Measurements from ENCODE around the gene ADGRF3. TPM values are rescaled to one million over a fixed set of nuclear protein-coding genes. Genes with fewer than 3 reads are reported as not detected.

The ADGRF3 gene
- total RNA-seq (2022; extraction: Qiagen RNA extraction): 0.06 to 0.29 TPM (median 0.15 TPM) in 5 replicates

GRCh38 chr2:26346454-26347053 lies at the start of gene ADGRF3:
Gene ADGRF3 (minus strand): TSS chr2:26346789. CDS start chr2:26346234, 555 bp downstream.

GRCh38 chr2:26345545-26346453 lies 790 bp downstream of the ADGRF3 start, which contains the start of gene SELENOI:
Gene SELENOI (plus strand): TSS chr2:26346143. CDS start chr2:26346233, 90 bp downstream.

Other genes with a start within 250 kb of the ADGRF3 start
- 5.8 to 8.5 TPM (median 7.0 TPM) in 5 replicates for gene GAREM2, start 173.7 kb downstream of the ADGRF3 start, total RNA-seq (2022; extraction: Qiagen RNA extraction)
- 115 to 159 TPM (median 121 TPM) in 5 replicates for gene HADHA, start 102.2 kb downstream of the ADGRF3 start, total RNA-seq (2022; extraction: Qiagen RNA extraction)
- 99.2 to 104 TPM (median 100 TPM) in 5 replicates for gene HADHB, start 101.8 kb downstream of the ADGRF3 start, total RNA-seq (2022; extraction: Qiagen RNA extraction)
- gene SELENOI, start 646 bp downstream of the ADGRF3 start, total RNA-seq (2022; extraction: Qiagen RNA extraction): 14.4 to 21.6 TPM (median 16.7 TPM) in 5 replicates
- 0.21 to 0.45 TPM (median 0.30 TPM) in 5 replicates for gene DRC1, start 55.1 kb upstream of the ADGRF3 start, total RNA-seq (2022; extraction: Qiagen RNA extraction)
- gene OTOF, start 131.3 kb upstream of the ADGRF3 start, total RNA-seq (2022; extraction: Qiagen RNA extraction): 0.09 to 0.31 TPM (median 0.13 TPM) in 5 replicates